ENCODE measurements around the gene FBXW4. TPM values are rescaled to one million over a fixed set of nuclear protein-coding genes. Genes with fewer than 3 reads are reported as not detected.

FBXW4 gene
- total RNA-seq, 2 donors from 2014 or later = 61.3 to 92.2 TPM

DNA sequence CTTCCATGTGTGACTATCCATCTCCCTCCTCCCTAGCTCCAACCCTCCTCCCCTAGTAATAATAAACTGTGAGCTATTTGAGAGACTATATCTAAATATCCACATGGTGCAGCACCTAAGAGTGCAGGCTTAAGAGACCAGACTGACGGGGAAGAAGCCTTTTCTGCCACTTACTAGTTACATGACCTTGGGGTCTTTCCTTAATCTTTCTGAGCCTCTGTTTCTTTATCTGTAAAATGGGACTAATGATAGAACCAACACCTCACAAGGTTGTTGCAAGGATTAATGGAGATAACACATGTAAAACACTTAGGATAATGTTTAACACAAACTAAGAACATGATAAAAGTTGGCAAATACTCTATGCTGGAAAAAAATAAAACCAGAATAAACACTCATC lies 37.1 kb upstream of the FBXW4 start:
- no peaks in the 10 kb centered on the region for H3K9me3 ChIP-seq
- TF ChIP-seq POLR2AphosphoS5 (IDR thresholded peaks at IDR 0.05) = no peak
- TF ChIP-seq POLR2A (IDR thresholded peaks at IDR 0.05) = no peak
- TF ChIP-seq, protein P1, sequence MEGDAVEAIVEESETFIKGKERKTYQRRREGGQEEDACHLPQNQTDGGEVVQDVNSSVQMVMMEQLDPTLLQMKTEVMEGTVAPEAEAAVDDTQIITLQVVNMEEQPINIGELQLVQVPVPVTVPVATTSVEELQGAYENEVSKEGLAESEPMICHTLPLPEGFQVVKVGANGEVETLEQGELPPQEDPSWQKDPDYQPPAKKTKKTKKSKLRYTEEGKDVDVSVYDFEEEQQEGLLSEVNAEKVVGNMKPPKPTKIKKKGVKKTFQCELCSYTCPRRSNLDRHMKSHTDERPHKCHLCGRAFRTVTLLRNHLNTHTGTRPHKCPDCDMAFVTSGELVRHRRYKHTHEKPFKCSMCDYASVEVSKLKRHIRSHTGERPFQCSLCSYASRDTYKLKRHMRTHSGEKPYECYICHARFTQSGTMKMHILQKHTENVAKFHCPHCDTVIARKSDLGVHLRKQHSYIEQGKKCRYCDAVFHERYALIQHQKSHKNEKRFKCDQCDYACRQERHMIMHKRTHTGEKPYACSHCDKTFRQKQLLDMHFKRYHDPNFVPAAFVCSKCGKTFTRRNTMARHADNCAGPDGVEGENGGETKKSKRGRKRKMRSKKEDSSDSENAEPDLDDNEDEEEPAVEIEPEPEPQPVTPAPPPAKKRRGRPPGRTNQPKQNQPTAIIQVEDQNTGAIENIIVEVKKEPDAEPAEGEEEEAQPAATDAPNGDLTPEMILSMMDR (IDR thresholded peaks at IDR 0.05) = no peak
- 83% methylated on average over 1 of the region's 1 CpG for WGBS
- no peaks in the 10 kb centered on the region for H3K36me3 ChIP-seq
- H3K27me3 ChIP-seq (replicated peaks; ENCODE audit: insufficient read depth) = no peaks in the 10 kb centered on the region
- H3K27ac ChIP-seq = no peak overlapping the region
- intact Hi-C loops (cut with DNase I) = no loop called here
- no peaks in the 10 kb centered on the region for H3K4me1 ChIP-seq (replicated peaks)
- no peak for DNase-seq (ENCODE audit: low spot score)
- H3K4me3 ChIP-seq = no peak overlapping the region

DNA sequence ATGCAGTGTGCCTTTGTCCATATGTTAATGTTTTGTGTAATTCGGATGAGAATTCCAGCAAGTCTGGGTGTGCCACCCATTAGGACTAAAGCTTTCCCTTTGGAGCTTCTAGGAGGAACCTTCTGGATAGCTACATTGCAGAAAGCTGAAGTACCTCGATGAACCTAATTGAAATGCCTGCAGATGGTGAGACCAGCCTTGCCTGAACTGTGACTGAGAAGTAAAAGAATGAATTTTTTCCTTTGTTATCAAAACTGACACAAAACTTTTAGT lies 31.1 kb upstream of the FBXW4 start:
- no peak for DNase-seq (ENCODE audit: low spot score)
- H3K27ac ChIP-seq = no peak overlapping the region
- no peaks in the 10 kb centered on the region for H3K36me3 ChIP-seq
- H3K27me3 ChIP-seq (replicated peaks; ENCODE audit: insufficient read depth) = no peaks in the 10 kb centered on the region
- H3K4me1 ChIP-seq (replicated peaks) = no peaks in the 10 kb centered on the region
- TF ChIP-seq, protein P1 (IDR thresholded peaks at IDR 0.05) = no peak
- no peak for TF ChIP-seq POLR2A (IDR thresholded peaks at IDR 0.05)
- TF ChIP-seq POLR2AphosphoS5 (IDR thresholded peaks at IDR 0.05) = no peak
- WGBS = 70% methylated on average over 2 of the region's 2 CpGs
- intact Hi-C loops (cut with DNase I) = no loop called here
- H3K4me3 ChIP-seq = no peak overlapping the region
- H3K9me3 ChIP-seq = no peaks in the 10 kb centered on the region

DNA sequence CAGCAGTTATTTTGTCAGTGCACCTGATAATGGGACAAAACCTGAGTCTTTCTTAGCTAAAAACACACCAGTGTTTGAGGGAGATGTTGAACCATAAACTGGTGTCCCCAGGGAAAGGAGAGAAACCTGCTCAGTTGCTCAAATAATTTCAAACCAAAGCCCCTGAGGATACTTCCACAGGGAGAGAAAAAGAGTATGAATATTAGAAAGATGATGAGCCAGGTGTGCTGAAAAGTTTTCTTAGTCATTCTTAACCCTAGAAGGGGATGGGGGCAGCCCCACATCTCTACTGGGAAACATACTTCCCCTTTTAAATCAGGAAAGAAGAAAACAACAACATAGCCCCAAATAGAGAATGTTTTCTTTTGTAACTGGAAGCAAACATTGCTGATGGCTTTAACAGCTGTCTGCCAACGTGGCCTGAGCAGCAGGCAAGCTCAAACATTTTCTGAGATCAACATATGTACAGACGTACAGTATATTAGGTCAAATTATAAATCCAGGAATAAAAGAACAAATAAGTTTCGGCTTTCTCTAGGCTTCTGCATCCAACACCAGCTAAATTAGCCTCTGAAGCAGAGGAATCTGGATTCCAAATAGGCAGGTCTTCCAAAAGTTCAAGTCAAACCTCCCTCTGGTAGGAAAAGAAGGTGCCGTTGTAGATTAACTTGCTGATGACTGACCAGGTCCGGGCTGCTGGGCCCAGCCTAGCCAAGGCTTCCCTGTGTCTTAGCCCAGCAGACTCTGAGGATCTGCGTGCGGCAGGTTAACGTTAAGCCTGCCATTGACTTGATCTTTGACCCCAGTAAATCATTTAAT lies 30.5 kb upstream of the FBXW4 start:
- no peak overlapping the region for H3K4me3 ChIP-seq
- WGBS = 67% methylated on average over 8 of the region's 8 CpGs
- no peaks in the 10 kb centered on the region for H3K9me3 ChIP-seq
- intact Hi-C loops (cut with DNase I) = no loop called here
- no peaks in the 10 kb centered on the region for H3K4me1 ChIP-seq (replicated peaks)
- no peak overlapping the region for H3K27ac ChIP-seq
- no peak for DNase-seq (ENCODE audit: low spot score)
- no peaks in the 10 kb centered on the region for H3K27me3 ChIP-seq (replicated peaks; ENCODE audit: insufficient read depth)
- H3K36me3 ChIP-seq = no peaks in the 10 kb centered on the region
- TF ChIP-seq POLR2A (IDR thresholded peaks at IDR 0.05) (no peak), POLR2AphosphoS5 (IDR thresholded peaks at IDR 0.05) (no peak)
- TF ChIP-seq, protein P1 (IDR thresholded peaks at IDR 0.05) = no peak

DNA sequence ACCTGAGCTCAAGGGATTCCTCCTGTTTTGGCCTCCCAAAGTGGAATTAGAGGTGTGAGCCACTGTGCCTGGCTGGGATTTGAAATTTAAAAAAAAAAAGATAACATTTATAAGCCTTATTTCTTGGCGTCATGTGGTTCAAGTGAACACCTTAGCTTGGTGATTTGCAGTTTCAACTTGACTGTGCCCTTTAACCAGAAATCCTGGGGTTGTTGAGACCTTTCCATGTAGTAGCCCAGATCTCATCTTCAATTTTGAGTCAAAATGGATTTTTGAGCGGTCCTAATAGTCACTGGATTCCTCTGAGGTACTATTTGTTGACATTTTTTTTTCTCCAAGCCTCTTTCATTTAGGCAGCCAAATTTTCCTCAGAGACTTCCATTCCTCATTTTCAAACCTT lies 29.5 kb upstream of the FBXW4 start:
- no peak for TF ChIP-seq POLR2A (IDR thresholded peaks at IDR 0.05)
- TF ChIP-seq, protein P1 (IDR thresholded peaks at IDR 0.05) = no peak
- TF ChIP-seq POLR2AphosphoS5 (IDR thresholded peaks at IDR 0.05) = no peak
- no peak overlapping the region for H3K27ac ChIP-seq
- DNase-seq (ENCODE audit: low spot score) = no peak
- no peaks in the 10 kb centered on the region for H3K4me1 ChIP-seq (replicated peaks)
- H3K36me3 ChIP-seq = no peaks in the 10 kb centered on the region
- no peak overlapping the region for H3K4me3 ChIP-seq
- H3K9me3 ChIP-seq = no peaks in the 10 kb centered on the region
- WGBS = 92% methylated on average over 2 of the region's 2 CpGs
- intact Hi-C loops (cut with DNase I) = no loop called here
- H3K27me3 ChIP-seq (replicated peaks; ENCODE audit: insufficient read depth) = no peaks in the 10 kb centered on the region

DNA sequence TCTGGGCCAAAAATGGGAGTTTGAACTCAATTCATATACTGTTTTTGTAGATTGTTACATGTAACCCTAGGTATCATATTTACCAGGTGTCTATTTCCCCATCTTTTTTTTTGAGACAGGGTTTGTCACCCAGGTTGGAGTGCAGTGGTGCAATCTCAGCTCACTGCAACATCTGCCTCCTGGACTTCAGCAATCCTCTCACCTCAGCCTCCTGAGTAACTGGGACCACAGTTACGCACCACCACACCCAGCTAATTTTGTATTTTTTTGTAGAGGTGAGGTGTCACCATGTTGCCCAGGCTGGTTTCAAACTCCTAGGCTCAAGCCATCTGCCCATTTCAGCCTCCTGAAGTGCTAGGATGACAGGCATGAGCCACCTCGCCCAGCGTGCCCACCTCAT lies 28.2 kb upstream of the FBXW4 start:
- intact Hi-C loops (cut with DNase I) = no loop called here
- no peak overlapping the region for H3K27ac ChIP-seq
- no peaks in the 10 kb centered on the region for H3K4me1 ChIP-seq (replicated peaks)
- no peaks in the 10 kb centered on the region for H3K27me3 ChIP-seq (replicated peaks; ENCODE audit: insufficient read depth)
- DNase-seq (ENCODE audit: low spot score) = no peak
- TF ChIP-seq, protein P1 (IDR thresholded peaks at IDR 0.05) = no peak
- TF ChIP-seq POLR2A (IDR thresholded peaks at IDR 0.05) (no peak), POLR2AphosphoS5 (IDR thresholded peaks at IDR 0.05) (no peak)
- no peaks in the 10 kb centered on the region for H3K36me3 ChIP-seq
- H3K9me3 ChIP-seq = no peaks in the 10 kb centered on the region
- H3K4me3 ChIP-seq = no peak overlapping the region
- WGBS = 94% methylated on average over 3 of the region's 3 CpGs

Data from prostate gland (tissue), 2 donors.